Suppressor macrophage (primary cell): Measurements from ENCODE around the gene RCC1.
"Not testable (repeated sequence)": the region's sequence is repeated elsewhere in the genome, so short reads cannot be mapped to it uniquely, and the experiment has no call there.

Experiments used
- DNase-seq, 4 experiments: peaks; one replicate each; pipeline ENCODE4 v3.0.0-alpha.2; 2020 to 2022

The RCC1 gene

GRCh38 chr1:28548318-28548717, 42.5 kb downstream of the RCC1 start:
- no peak for DNase-seq

DNA sequence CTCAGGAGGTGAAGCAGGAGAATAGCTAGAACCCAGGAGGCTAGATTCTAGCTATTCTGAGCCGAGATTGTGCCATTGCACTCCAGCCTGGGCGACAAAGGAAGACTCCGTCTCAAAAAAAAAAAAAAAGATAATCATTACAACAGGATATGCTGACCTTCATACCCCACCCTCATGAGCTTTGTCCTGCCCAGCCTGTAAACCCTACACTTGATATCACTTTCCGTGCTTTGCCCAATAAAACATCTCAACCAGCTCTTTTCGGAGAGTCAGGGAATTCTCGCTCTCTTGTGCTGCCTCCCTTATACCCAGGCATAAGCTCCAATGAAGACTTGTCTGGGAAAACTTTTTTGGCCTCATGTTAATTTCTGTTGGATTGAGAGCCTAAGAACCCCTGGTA, 45.5 kb downstream of the RCC1 start:
- no peak for DNase-seq

DNA sequence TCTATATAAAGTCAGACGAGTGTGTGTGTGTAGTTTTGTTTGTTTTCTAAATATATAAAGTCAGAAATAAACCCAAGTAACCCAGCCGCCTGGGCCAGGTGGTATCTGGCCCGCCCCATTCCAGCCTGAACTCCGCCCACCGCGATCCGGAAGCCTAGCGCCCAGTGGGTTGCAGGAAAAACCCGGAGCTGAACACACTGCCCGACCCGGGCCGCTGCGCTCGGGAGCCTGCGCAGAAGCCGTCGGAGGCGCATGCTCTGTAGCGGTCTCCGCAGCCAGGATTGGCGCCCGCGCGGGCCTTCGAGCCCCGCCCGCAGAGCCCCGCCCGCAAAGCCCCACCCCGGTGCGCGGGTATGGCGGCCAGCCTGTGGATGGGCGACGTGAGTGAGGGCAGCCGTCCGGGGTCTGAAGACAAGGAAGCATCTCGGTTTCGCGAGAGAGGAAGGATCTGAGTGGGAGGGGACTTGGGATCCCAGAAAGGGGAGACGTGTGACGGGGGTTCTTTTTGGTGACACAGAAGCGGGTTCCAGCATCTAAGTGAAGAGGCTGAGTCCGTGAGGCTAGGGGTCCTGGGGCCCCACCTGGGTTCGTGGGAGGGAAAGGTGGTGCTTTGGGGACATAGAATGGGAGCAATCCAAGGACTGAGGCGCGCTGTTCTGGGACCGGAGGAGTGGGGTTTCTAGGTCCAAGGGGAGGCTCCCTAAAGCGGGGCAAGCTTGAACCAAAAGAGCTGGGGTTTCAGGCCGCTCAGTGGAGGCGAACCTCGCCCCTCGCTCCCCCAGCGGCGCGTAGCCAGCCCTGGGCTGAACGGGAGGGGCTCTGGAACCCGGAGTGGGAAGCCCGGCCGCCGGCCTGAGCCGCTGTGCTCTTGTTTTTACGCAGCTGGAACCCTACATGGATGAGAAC, 47.2 kb downstream of the RCC1 start, which contains the start of gene TRNAU1AP:
Gene TRNAU1AP, plus strand, starts transcription at position 328 of the 906 bp plus-strand sequence. Its CDS starts 26 bp downstream, at position 354.
- peak; percentile 98 to 99 (median 98) for DNase-seq

DNA sequence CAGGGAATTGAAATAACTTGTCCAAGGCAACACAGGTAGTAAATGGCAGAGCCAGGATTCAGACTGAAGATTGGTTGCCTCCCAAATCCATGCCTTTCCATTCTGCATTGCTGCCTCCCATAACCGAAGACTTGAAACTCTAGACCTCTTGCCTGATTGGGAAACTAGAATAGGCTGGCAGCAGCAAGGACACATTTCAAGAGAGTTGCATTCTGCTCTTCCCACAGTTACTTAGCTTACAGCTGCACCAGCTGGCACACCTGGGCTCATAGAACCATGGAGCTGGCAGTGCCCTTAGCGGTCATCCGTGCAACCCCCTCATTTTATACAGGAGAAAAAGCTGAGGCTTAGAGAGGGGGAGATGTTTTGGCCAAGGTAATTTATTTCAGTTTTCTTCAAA, 55.0 kb downstream of the RCC1 start:
- DNase-seq: no peak

GRCh38 chr1:28564310-28564709, 58.5 kb downstream of the RCC1 start:
- DNase-seq: no peak

- DNase-seq: no peak
Observed at GRCh38 chr1:28565040-28565439, 59.2 kb downstream of the RCC1 start.

DNA sequence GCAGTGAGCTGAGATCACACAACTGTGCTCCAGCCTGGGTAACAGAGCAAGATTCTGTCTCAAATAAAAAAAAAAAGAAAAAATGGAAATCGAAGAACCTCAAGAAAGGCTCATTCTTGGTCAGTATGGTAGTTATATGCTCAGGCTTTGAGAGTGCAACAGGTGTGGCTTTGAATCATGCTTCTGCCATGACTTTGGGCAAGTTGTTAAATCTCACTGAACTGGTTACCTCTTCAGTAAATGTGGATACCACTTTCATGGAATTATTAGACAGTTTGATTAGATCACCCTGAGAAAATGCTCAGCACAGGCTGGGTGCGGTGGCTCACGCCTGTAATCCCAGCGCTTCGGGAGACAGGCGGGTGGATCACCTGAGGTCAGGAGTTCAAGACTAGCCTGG, 59.9 kb downstream of the RCC1 start:
- no peak for DNase-seq

DNA sequence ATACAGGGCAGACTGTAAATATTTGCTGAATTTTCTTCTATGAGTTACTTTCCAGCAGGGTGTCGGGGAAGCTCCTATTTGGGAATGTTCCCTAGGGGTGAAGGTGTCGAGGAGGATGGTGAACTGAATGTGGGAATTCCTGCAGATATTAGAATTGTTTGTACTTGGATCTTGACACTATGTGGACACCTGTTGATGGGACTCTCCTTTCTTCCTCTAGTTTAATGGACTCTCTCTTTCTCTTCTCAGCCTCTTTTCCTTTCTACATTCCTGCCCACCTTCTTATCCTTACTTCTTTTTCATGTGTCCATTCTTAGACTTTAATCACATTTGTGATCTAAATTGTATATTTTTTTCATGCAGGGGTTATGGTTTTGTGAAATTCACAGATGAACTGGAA, 61.1 kb downstream of the RCC1 start:
- DNase-seq: no peak

DNA sequence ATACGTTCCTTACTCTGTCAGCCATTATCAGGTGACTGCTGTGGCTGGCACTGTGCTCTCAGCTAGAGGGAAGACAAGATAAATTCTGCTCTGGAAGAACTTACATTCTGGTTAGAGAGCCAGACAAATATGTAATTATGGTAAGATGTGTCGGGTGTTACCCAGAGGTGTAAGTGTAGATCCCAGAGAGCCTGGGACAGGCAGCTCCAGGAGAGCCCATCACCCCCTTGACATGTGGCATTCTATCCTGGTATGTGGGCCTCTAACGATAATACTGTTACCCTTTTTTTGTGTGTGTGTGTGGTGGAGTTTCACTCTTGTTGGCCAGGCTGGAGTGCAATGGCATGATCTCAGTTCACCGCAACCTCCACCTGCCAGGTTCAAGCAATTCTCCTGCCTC, 66.1 kb downstream of the RCC1 start:
- no peak for DNase-seq

GRCh38 chr1:28572891-28573290, 67.0 kb downstream of the RCC1 start:
- not testable (repeated sequence) for DNase-seq

GRCh38 chr1:28573564-28573963, 67.7 kb downstream of the RCC1 start:
- DNase-seq: no peak

DNA sequence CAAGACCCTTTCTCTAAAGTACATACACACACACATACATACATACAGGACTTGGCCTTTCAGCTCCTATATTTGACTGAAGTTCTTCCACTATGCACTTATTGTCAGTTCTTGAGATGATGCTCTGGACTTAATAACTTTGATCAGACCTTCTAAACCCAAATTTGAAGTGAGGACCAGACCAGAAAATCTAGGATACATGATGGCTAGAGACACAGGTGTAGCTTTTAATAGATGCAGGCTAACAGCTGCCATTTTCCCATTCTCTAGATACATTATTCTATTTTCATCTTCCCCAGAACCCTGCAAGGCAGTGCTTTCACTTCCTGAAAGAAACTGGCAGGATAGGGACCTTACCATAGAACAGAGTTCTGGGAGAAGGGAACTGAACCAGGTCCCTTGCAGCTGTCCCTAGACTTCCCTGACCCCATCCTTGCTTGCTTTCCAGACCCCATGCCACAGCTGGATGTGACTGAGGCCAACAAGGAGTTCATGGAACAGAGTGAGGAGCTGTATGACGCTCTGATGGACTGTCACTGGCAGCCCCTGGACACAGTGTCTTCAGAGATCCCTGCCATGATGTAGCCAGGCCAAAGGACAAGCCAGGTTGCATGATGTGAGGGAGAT, 71.3 kb downstream of the RCC1 start:
- peak; percentile 34 to 67 (median 55) for DNase-seq

DNA sequence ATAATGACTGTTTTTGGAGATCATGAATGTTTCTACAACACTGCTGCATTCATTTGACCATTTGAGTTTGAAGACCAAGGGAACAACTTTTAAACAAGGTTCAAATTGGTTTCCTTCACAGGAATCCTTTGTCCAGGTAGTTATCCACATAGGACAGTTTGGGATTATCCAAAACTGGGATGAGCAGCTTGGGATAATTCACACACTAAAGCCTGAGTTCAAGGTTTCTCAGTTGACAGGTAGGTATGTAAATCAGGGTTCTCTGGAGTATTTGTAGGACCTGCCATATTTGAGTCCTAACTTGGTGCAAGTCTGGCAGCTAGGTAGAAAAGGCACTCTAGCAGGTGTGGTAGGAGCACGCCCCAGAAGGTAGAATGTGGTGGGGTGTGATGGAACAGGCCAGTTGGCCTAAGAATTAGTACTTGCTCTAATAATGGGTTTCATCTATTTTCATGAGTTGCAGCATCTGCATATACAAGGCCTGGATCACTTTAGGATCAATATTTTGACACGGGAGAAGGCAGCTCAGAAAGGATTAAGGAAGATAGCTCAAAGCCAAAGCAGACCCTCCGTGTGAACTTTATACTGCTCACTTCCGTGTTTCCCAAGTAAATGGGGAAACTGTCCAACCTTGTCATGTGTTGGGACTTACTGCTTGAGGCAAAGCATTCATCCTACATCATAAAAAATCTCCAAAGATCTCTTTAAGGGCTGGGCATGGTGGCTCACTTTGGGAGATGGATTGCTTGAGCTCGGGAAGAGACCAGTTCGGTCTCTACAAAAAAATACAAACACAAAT, 72.1 kb downstream of the RCC1 start:
- DNase-seq: peak in 3 of 4 experiments; percentile 22 to 43 (median 37)

DNA sequence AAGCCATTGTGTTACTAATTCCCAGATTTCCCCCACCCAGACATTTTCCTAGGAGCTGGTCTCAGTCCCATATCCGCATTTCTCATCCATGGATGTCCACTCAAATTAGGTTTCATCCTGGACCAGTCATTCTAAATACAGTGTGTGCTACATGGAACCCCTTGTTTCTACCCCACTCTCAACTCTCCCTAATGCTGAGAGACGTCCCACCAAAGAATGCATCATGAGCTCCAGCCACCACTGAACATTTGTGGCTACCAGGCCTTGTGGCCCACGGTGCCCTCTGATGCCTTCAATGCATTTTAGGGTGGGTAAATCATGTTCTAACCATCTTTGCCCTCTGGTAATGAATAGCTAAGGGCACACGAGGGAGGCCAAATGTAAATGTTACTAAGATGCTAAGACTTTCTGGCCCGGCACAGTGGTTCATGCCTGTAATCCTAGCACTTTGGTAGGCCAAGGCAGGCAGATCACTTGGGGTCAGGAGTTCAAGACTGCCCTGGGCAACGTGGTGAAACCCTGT, 72.9 kb downstream of the RCC1 start:
- DNase-seq: no peak

GRCh38 chr1:28579401-28579800, 73.6 kb downstream of the RCC1 start:
- DNase-seq: no peak

DNA sequence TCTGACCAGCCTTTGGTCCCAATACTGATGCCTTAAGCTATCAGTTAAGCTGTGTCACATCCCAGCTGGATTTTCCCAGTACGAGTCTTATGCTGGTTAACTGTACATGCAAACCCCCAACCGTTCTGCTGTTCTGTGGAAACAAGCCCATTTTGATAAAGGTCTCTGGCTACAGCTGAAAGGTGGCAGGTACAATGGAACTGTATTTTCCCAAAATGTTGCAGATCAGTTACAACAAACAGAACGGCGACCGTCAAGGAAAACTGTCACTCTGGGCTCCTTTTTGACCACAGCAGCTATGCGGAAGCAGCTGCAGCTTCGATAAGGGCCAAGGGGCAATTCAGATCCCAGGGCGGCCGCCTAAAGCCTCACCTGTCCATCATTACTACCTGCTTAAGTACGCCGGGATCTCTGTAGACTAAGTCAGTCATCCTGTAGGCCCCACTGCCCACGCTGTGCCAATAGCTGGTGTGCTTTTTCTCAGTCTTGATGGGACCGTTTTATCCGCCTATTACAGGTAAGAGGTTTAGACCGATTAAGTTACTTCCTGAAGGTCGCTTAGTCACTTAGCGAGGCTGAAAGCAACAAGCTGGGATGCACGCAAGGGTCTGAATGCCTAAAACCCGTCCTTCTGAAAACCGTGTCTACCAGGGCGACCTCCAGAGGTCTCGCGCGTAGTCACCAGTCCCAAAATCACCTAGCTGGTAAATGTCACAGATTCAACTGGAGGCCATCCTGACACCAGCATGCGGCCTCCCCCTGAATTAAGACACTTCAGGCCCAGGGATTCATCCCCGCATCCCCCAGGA, 75.1 kb downstream of the RCC1 start:
- peak; percentile 33 to 44 (median 38) for DNase-seq

GRCh38 chr1:28581531-28582247, 75.8 kb downstream of the RCC1 start:
- peak; percentile 98 to 99 (median 98) for DNase-seq

GRCh38 chr1:28582248-28582615, 76.4 kb downstream of the RCC1 start:
- DNase-seq: peak in 2 of 4 experiments; percentile 29 to 33

DNA sequence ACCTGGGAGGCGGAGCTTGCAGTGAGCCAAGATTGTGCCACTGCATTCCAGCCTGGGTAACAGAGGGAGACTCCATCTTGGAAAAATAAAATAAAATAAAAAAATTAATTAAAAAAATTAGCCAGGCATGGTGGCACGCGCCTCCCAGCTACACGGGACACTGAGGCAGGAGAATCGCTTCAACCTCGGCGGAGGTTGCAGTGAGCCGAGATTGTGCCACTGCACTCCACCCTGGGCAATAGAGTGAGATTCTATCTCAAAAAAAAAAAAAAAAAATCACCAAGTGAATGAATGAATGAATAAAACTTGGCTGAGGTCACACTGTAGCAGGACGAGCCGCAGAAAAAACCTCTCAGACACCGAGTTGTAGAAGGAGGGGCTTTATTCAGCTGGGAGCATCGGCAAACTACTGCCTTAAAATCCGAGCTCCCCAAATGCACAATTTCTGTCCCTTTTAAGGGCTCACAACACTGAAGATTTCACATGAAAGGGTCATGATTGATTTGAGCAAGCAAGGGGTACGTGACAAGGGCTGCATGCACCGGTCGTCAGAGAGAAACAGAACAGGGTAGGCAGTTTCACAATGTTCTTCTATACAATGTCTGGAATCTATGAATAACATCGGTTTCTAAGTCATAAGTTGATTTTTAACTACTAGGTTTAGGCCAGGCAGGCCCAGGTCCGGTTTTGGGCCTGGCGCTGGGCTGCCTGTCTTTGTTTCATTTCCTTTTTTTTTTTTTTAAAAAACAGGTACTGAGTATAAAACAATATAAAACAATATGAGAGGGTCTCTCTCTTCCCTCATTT, 80.9 kb downstream of the RCC1 start:
- DNase-seq: not testable (repeated sequence)
